IMR-90 (cell line): ENCODE measurements around the gene UEVLD.

ENCODE experiments used
- POLR2A ChIP-seq: IDR thresholded peaks from 2 replicates; pipeline ENCODE4 v1.6.1; 2012; ENCODE audit warnings: mild to moderate bottlenecking, low read depth, low read length
- RAD21 ChIP-seq: IDR thresholded peaks from 2 replicates; pipeline ENCODE4 v1.6.1; 2012; ENCODE audit warnings: low read length, improper control_type of control experiment
- TF ChIP-seq, protein P1 (sequence below): conservative IDR thresholded peaks from 2 replicates; pipeline ENCODE4 v1.5.1; 2012; ENCODE audit warnings: mild to moderate bottlenecking, low read depth, low read length, improper control_type of control experiment

- TF ChIP-seq, protein P1, sequence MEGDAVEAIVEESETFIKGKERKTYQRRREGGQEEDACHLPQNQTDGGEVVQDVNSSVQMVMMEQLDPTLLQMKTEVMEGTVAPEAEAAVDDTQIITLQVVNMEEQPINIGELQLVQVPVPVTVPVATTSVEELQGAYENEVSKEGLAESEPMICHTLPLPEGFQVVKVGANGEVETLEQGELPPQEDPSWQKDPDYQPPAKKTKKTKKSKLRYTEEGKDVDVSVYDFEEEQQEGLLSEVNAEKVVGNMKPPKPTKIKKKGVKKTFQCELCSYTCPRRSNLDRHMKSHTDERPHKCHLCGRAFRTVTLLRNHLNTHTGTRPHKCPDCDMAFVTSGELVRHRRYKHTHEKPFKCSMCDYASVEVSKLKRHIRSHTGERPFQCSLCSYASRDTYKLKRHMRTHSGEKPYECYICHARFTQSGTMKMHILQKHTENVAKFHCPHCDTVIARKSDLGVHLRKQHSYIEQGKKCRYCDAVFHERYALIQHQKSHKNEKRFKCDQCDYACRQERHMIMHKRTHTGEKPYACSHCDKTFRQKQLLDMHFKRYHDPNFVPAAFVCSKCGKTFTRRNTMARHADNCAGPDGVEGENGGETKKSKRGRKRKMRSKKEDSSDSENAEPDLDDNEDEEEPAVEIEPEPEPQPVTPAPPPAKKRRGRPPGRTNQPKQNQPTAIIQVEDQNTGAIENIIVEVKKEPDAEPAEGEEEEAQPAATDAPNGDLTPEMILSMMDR: no peak
- TF ChIP-seq RAD21 (no peak), POLR2A (no peak)
Observed at GRCh38 chr11:18491924-18492323, 96.6 kb downstream of the UEVLD start.
